Kidney glomerular epithelial cell (primary cell): Measurements from ENCODE around the gene MYZAP.

Experiments
- DNase-seq: peaks from one replicate; lab custom pipeline; 2025; lab: John Stamatoyannopoulos, UW

The MYZAP gene

GRCh38 chr15:57562196-57562769 is 29.4 kb upstream of the MYZAP start:
- DNase-seq, result no peak

GRCh38 chr15:57563416-57563815 is 28.3 kb upstream of the MYZAP start:
- no peak for DNase-seq

- DNase-seq, result no peak
Observed at GRCh38 chr15:57565311-57565710, 26.4 kb upstream of the MYZAP start.

GRCh38 chr15:57566834-57567233 is 24.9 kb upstream of the MYZAP start:
- no peak for DNase-seq

- peak; percentile 60 for DNase-seq
Observed at GRCh38 chr15:57567891-57568290, 23.8 kb upstream of the MYZAP start.

GRCh38 chr15:57568299-57568698 is 23.4 kb upstream of the MYZAP start:
- DNase-seq, result no peak

GRCh38 chr15:57570340-57570739 is 21.4 kb upstream of the MYZAP start:
- DNase-seq, result no peak

- DNase-seq, result peak; percentile 57
Observed at GRCh38 chr15:57570994-57571393, 20.7 kb upstream of the MYZAP start.

GRCh38 chr15:57571725-57572124 is 20.0 kb upstream of the MYZAP start:
- no peak for DNase-seq

GRCh38 chr15:57572468-57572867 is 19.2 kb upstream of the MYZAP start:
- no peak for DNase-seq

- no peak for DNase-seq
Observed at GRCh38 chr15:57573151-57573550, 18.6 kb upstream of the MYZAP start.

GRCh38 chr15:57575363-57575762 is 16.3 kb upstream of the MYZAP start:
- no peak for DNase-seq

GRCh38 chr15:57578288-57578900 is 13.3 kb upstream of the MYZAP start:
- no peak for DNase-seq

- no peak for DNase-seq
Observed at GRCh38 chr15:57580428-57580827, 11.3 kb upstream of the MYZAP start.

GRCh38 chr15:57580866-57581265 is 10.8 kb upstream of the MYZAP start:
- no peak for DNase-seq

GRCh38 chr15:57582090-57582489 is 9.6 kb upstream of the MYZAP start:
- no peak for DNase-seq

- no peak for DNase-seq
Observed at GRCh38 chr15:57583282-57583681, 8.4 kb upstream of the MYZAP start.

- DNase-seq, result no peak
Observed at GRCh38 chr15:57583720-57584119, 8.0 kb upstream of the MYZAP start.

GRCh38 chr15:57586661-57587424 is 4.9 kb upstream of the MYZAP start:
- DNase-seq, result no peak

- DNase-seq, result no peak
Observed at GRCh38 chr15:57589281-57589680, 2.4 kb upstream of the MYZAP start.

GRCh38 chr15:57589754-57590153 is 1.9 kb upstream of the MYZAP start:
- no peak for DNase-seq

- no peak for DNase-seq
Observed at GRCh38 chr15:57591237-57591821, 375 bp upstream of the MYZAP start.

GRCh38 chr15:57592426-57592825 is 722 bp downstream of the MYZAP start:
- DNase-seq, result no peak
